WTC11 (cell line): Measurements from ENCODE around the gene AKT2. TPM values are rescaled to one million over a fixed set of nuclear protein-coding genes. Genes with fewer than 3 reads are reported as not detected.
A peak's percentile ranks its signal among the peaks of the same experiment; 100 is the strongest.

Source experiments
- ATAC-seq: fragments of 200-7000 bp; cut with Tn5 transposase; 2 replicates; pipeline ENCODE4 v1.10.0; 2021; ENCODE audit warnings: mild to moderate bottlenecking, moderate library complexity
- CTCF ChIA-PET: fragments of 300-600 bp; sonication (Branson Sonifier 250); formaldehyde crosslinking; loops from one replicate; lab custom pipeline; 2021; ENCODE audit warnings: antibody characterized with exemption; lab: Charles Lee
- POLR2A ChIA-PET: fragments of 350-600 bp; sonication (Branson Sonifier 250); formaldehyde crosslinking; loops from one replicate; lab custom pipeline; 2021; ENCODE audit warnings: antibody characterized with exemption; lab: Charles Lee
- DNase-seq: peaks from one replicate; pipeline ENCODE4 v3.0.0; 2021; ENCODE audit warnings: low spot score
- H3K27ac Mint-ChIP-seq: 2 replicates; pipeline ENCODE4 v1.8.0; 2021; ENCODE audit warnings: mixed read lengths
- H3K27me3 Mint-ChIP-seq: 2 replicates; pipeline ENCODE4 v1.8.0; 2021; ENCODE audit warnings: low read depth, mild to moderate bottlenecking, moderate library complexity, mixed read lengths
- H3K36me3 Mint-ChIP-seq: 2 replicates; pipeline ENCODE4 v1.8.0; 2021; ENCODE audit warnings: mixed read lengths
- H3K4me1 Mint-ChIP-seq: 2 replicates; pipeline ENCODE4 v1.8.0; 2022; ENCODE audit warnings: mixed read lengths
- H3K4me3 Mint-ChIP-seq: 2 replicates; pipeline ENCODE4 v1.8.0; 2021; ENCODE audit warnings: mild to moderate bottlenecking, moderate library complexity, mixed read lengths
- H3K9me3 Mint-ChIP-seq: 2 replicates; pipeline ENCODE4 v1.8.0; 2021; ENCODE audit warnings: mixed read lengths
- AR ChIP-seq: fragments of 250-450 bp; sonication (Bioruptor Pico); IDR thresholded peaks from 2 replicates; pipeline ENCODE4 v1.9.0; 2021; ENCODE audit warnings: mild to moderate bottlenecking
- ATF6 ChIP-seq: sonication (generic); formaldehyde crosslinking; IDR thresholded peaks from 2 replicates; pipeline ENCODE4 v1.8.1; 2023; ENCODE audit warnings: mild to moderate bottlenecking, missing genetic modification reagents
- ERG ChIP-seq: fragments of 250-450 bp; sonication (Bioruptor Pico); IDR thresholded peaks from 2 replicates; pipeline ENCODE4 v1.8.0; 2021; ENCODE audit warnings: mild to moderate bottlenecking
- GTF2I ChIP-seq: fragments of 250-450 bp; sonication (Bioruptor Pico); conservative IDR thresholded peaks from 2 replicates; pipeline ENCODE4 v1.4.0; 2021; ENCODE audit warnings: mild to moderate bottlenecking
- IRF2 ChIP-seq: sonication (generic); formaldehyde crosslinking; IDR thresholded peaks from 2 replicates; pipeline ENCODE4 v1.8.0; 2022; ENCODE audit warnings: low read depth, missing genetic modification reagents, borderline replicate concordance
- NFE2L1 ChIP-seq: sonication (generic); formaldehyde crosslinking; IDR thresholded peaks from 2 replicates; pipeline ENCODE4 v1.8.1; 2023; ENCODE audit warnings: missing genetic modification reagents
- NR3C1 ChIP-seq: sonication (generic); formaldehyde crosslinking; conservative IDR thresholded peaks from 2 replicates; pipeline ENCODE4 v1.8.1; 2023; ENCODE audit warnings: low read depth, mild to moderate bottlenecking, missing genetic modification reagents
- PREB ChIP-seq: sonication (generic); formaldehyde crosslinking; IDR thresholded peaks from 2 replicates; pipeline ENCODE4 v1.8.1; 2022; ENCODE audit warnings: mild to moderate bottlenecking, missing genetic modification reagents, moderate library complexity, borderline replicate concordance
- TEAD4 ChIP-seq: sonication (generic); formaldehyde crosslinking; IDR thresholded peaks from 2 replicates; pipeline ENCODE4 v1.8.0; 2022; ENCODE audit warnings: mild to moderate bottlenecking, missing genetic modification reagents
- ZBTB21 ChIP-seq: sonication (generic); formaldehyde crosslinking; IDR thresholded peaks from 2 replicates; pipeline ENCODE4 v1.8.1; 2023; ENCODE audit warnings: mild to moderate bottlenecking, missing genetic modification reagents, borderline replicate concordance
- ZNF138 ChIP-seq: sonication (generic); formaldehyde crosslinking; conservative IDR thresholded peaks from 2 replicates; pipeline ENCODE4 v1.8.1; 2022; ENCODE audit warnings: mild to moderate bottlenecking, moderate library complexity, missing genetic modification reagents
- ZNF232 ChIP-seq: sonication (generic); formaldehyde crosslinking; IDR thresholded peaks from 2 replicates; pipeline ENCODE4 v1.8.0; 2022; ENCODE audit warnings: mild to moderate bottlenecking, missing genetic modification reagents
- ZNF396 ChIP-seq: fragments of 250-450 bp; sonication (Bioruptor Pico); IDR thresholded peaks from 2 replicates; pipeline ENCODE4 v1.8.0; 2021; ENCODE audit warnings: mild to moderate bottlenecking, moderate library complexity, borderline replicate concordance
- ZNF671 ChIP-seq: fragments of 250-450 bp; sonication (Bioruptor Pico); IDR thresholded peaks from 2 replicates; pipeline ENCODE4 v1.8.0; 2021; ENCODE audit warnings: mild to moderate bottlenecking
- total RNA-seq: library from RNA; stranded (reverse); gene quantifications from 3 replicates; pipeline ENCODE4 v1.2.3, GENCODE V29; 2021
- TF ChIP-seq, protein P1 (sequence below): sonication (generic); formaldehyde crosslinking; IDR thresholded peaks from 2 replicates; pipeline ENCODE4 v1.8.0; 2023; ENCODE audit warnings: mild to moderate bottlenecking, missing genetic modification reagents
- TF ChIP-seq, protein P2 (sequence below): sonication (generic); formaldehyde crosslinking; conservative IDR thresholded peaks from 2 replicates; pipeline ENCODE4 v1.8.1; 2023; ENCODE audit warnings: mild to moderate bottlenecking, low read depth, missing genetic modification reagents, moderate library complexity

Gene AKT2
- total RNA-seq, 1 experiment from 2014 or later: 156 TPM

GRCh38 chr19:40284251-40284500 lies 969 bp downstream of the AKT2 start (continued):
- no peak for TF ChIP-seq AR
- no peak for TF ChIP-seq ZNF671 (CRISPR knock-in tag)

DNA sequence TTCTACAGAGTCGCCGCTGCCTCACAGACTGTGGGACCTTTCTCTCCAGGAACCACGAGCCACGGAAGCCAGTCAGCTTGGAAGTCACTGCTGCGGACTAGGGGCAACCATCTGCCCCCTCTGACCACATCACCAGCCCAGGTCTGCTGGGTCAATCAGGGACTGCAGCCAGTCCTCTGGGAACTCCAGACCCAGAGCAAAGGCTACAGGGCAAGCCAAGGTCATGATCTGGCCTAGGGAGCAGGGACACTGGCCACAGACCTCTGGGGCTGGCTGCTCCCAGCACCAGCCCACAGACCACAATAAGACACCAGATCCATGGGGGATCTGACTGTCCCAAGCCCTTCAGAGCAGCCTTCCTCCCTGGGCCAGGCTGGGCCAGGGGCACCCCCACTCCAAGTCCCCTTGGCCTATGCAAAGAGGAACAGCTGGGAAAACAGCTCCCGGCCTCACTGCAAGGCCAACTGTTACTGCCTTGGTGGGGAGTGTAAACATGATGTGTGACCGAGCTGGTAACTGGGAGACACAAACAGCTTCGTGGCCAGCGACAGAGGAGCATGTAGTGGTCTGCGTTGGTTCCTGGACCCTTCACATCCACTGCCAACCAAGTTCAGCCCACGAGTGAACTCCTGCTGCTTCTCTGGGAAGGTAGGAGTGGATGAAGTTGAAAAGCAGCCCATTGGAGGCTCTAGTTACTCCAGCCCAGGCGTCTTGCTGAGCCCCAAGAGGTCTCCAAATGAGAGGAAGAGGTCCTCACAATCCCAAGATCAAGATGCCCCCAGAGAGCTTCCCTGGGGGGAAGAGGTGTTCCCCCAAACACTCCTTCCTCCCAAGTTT lies 1.5 kb downstream of the AKT2 start:
- ChIA-PET CTCF (interaction anchor here (1.1 to 3.6 kb wide), 3 partner anchors 8 to 66 kb away, joined by 5 to 12 read pairs (median 6); partner anchors contain the start of gene TTC9B), POLR2A (interaction anchor here (0.5 kb wide), 1 partner anchor 14 kb away, joined by 3 read pairs; no protein-coding TSS in a partner anchor)
- Mint-ChIP-seq H3K27ac (peak overlapping the region; percentile 85), H3K4me3 (peak overlapping the region; percentile 84), H3K27me3 (no peaks in the 10 kb centered on the region), H3K36me3 (no peaks in the 10 kb centered on the region), H3K9me3 (no peaks in the 10 kb centered on the region), H3K4me1 (peaks cover 35% of the 10 kb centered on the region)
- no peak for ATAC-seq
- DNase-seq: peak; percentile 7
- no peak for TF ChIP-seq NFE2L1 (CRISPR knock-in tag)

DNA sequence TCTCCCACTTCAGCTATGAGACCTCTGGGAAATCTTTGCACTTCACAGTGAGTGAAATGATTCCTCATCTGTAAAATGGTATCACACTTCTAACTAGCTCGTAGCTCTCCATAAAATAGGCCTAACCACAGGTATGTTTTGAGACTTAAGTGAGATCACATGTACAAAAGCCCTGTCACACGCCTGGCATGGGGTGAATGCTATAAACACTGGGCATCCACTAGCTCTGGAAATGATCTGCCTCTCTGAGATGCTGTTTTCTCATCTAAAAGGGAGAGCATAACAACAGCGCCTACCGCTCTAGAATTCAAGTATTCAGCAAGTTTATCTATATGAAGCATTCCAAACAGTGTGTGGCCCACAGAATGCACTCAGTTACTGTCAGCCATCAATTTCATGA lies 2.2 kb downstream of the AKT2 start:
- Mint-ChIP-seq H3K27ac (peak overlapping the region; percentile 21), H3K4me1 (peaks cover 35% of the 10 kb centered on the region), H3K9me3 (no peaks in the 10 kb centered on the region), H3K36me3 (no peaks in the 10 kb centered on the region), H3K27me3 (no peaks in the 10 kb centered on the region), H3K4me3 (peak overlapping the region; percentile 18; the same call in 1 of the 2 replicates)
- ATAC-seq: no peak
- ChIA-PET CTCF (interaction anchor here (3.6 kb wide), 1 partner anchor 65 kb away, joined by 12 read pairs; the partner anchor contains the start of gene TTC9B), POLR2A (interaction anchor here (0.5 kb wide), 1 partner anchor 14 kb away, joined by 3 read pairs; no protein-coding TSS in a partner anchor)
- TF ChIP-seq, protein P1, sequence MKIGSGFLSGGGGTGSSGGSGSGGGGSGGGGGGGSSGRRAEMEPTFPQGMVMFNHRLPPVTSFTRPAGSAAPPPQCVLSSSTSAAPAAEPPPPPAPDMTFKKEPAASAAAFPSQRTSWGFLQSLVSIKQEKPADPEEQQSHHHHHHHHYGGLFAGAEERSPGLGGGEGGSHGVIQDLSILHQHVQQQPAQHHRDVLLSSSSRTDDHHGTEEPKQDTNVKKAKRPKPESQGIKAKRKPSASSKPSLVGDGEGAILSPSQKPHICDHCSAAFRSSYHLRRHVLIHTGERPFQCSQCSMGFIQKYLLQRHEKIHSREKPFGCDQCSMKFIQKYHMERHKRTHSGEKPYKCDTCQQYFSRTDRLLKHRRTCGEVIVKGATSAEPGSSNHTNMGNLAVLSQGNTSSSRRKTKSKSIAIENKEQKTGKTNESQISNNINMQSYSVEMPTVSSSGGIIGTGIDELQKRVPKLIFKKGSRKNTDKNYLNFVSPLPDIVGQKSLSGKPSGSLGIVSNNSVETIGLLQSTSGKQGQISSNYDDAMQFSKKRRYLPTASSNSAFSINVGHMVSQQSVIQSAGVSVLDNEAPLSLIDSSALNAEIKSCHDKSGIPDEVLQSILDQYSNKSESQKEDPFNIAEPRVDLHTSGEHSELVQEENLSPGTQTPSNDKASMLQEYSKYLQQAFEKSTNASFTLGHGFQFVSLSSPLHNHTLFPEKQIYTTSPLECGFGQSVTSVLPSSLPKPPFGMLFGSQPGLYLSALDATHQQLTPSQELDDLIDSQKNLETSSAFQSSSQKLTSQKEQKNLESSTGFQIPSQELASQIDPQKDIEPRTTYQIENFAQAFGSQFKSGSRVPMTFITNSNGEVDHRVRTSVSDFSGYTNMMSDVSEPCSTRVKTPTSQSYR (CRISPR knock-in tag): no peak
- TF ChIP-seq ATF6 (no peak), ZNF138 (CRISPR knock-in tag) (no peak)
- no peak for DNase-seq

GRCh38 chr19:40282209-40282580 lies 3.0 kb downstream of the AKT2 start:
- TF ChIP-seq, protein P2, sequence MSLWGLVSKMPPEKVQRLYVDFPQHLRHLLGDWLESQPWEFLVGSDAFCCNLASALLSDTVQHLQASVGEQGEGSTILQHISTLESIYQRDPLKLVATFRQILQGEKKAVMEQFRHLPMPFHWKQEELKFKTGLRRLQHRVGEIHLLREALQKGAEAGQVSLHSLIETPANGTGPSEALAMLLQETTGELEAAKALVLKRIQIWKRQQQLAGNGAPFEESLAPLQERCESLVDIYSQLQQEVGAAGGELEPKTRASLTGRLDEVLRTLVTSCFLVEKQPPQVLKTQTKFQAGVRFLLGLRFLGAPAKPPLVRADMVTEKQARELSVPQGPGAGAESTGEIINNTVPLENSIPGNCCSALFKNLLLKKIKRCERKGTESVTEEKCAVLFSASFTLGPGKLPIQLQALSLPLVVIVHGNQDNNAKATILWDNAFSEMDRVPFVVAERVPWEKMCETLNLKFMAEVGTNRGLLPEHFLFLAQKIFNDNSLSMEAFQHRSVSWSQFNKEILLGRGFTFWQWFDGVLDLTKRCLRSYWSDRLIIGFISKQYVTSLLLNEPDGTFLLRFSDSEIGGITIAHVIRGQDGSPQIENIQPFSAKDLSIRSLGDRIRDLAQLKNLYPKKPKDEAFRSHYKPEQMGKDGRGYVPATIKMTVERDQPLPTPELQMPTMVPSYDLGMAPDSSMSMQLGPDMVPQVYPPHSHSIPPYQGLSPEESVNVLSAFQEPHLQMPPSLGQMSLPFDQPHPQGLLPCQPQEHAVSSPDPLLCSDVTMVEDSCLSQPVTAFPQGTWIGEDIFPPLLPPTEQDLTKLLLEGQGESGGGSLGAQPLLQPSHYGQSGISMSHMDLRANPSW (CRISPR knock-in tag): no peak
- no peak for TF ChIP-seq ZNF232
- no peak for TF ChIP-seq ZNF396 (CRISPR knock-in tag)
- no peak for TF ChIP-seq GTF2I
- no peak for TF ChIP-seq NR3C1
- TF ChIP-seq IRF2 (CRISPR knock-in tag): no peak
- TF ChIP-seq ERG (CRISPR knock-in tag): no peak
- TF ChIP-seq PREB (CRISPR knock-in tag): no peak
- no peak for TF ChIP-seq TEAD4 (CRISPR knock-in tag)
- TF ChIP-seq ZBTB21 (CRISPR knock-in tag): no peak
- DNase-seq: no peak
- ChIA-PET POLR2A (no interaction called here), CTCF (interaction anchor here (2.4 to 3.6 kb wide), 2 partner anchors 64 to 117 kb away, joined by 7 to 12 read pairs; partner anchors contain the start of gene TTC9B)
- Mint-ChIP-seq H3K27ac (no peak overlapping the region), H3K27me3 (no peaks in the 10 kb centered on the region), H3K4me3 (no peak overlapping the region), H3K9me3 (no peaks in the 10 kb centered on the region), H3K36me3 (no peaks in the 10 kb centered on the region), H3K4me1 (peaks cover 35% of the 10 kb centered on the region)
- ATAC-seq: no peak
